ENCODE measurements around the gene IGSF9.

DNA sequence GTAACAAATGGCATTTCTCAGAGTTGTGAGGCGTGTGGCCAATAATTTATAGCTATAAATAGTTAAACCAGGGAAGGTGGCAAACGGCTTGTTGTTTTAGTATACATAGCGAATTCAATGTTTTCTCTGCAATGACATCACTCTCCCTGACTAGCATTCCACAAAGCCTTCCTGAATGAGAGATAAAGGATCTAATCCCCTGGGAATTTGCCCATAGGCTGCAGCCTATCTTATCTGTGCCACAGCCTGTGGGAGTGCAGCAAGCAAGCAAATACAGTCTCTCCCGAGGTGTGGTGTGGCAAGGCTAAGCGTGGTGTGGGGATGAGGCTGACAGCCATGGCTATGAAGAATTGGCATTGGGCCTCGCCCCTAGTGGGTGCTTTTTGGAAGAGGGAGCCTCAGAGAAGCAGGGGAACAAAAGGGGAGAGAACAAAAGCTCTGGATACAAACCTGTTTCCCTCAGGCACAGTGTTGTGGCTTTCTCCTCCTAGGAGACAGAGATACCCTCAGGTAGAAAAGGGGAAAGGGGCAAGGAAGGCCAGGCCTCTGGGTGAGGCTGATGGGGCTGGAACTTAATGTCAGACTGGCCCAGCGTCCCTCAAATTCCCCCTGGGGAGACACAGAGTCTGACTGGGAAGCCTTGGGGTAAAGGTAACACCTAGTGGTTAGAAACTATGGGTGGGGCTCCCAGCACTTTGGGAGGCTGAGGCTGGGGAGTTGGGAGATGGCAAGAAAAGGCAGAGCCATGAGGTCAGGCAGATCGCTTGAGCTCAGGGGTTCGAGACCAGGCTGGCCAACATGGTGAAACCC, 29.0 kb downstream of the IGSF9 start:
- TF ChIP-seq POLR2A (IDR thresholded peaks at IDR 0.05; ENCODE audit: low read length) (no peak), GATA1 (IDR thresholded peaks at IDR 0.05; ENCODE audit: low read depth, low read length) (no peak)
